ENCODE data around the gene CNTN4. TPM values are rescaled to one million over a fixed set of nuclear protein-coding genes. Genes with fewer than 3 reads are reported as not detected.

CNTN4 gene
- total RNA-seq: not detected in 2 replicates

GRCh38 chr3:2098398-2099027, at the start of gene CNTN4:
TSS of gene CNTN4 (plus strand) at chr3:2098866.

Small RNAs within 50 kb of the gene (small RNA-seq; reads per million reads assigned to genes)
- not detected for gene RF00416
- gene RN7SKP144: not detected

All from articular chondrocyte of knee joint (primary cell).